HG03095 (cell line): ENCODE data around the gene SLC7A14.

Experiments used
- ATAC-seq: cut with Tn5 transposase; IDR thresholded peaks from one replicate; pipeline ENCODE4 v1.9.1; 2021; ENCODE audit warnings: moderate library complexity; ENCODE audit not compliant: unreplicated experiment

The SLC7A14 gene

DNA sequence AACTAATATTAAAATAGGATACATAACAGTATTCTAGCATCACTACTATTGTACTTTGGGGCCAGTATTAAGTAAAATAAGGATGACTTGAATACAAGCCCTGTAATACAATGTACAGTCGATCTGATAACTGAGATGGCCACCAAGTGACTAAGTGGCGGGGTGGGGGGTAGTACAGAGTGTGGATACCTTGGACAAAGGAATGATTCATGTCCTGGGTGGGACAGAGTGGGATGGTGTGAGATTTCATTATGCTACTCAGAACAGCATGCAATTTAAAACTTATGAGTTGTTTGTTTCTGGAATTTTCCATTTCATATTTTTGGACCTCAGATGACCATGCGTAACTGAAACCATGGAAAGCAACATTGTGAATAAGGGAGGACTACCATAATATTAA, 46.0 kb downstream of the SLC7A14 start:
- no peak for ATAC-seq

DNA sequence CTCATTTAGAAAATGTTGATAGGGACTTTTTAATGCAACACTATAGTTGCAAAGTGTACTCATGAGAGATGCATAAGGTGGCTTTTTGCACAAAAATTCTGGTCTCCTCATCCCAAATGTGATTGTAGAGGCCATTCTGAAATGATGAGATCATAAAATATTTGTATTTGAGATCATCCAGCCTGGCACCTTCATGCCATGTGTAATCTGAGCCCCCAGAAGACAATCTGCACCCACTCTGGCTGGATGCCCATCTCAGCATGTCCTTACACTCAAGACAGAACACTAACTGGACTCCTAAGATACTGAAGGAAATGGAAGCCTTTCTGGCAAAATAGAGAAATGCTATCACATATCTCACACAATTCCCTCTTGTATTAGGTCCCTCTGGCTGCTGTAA, 49.2 kb downstream of the SLC7A14 start:
- ATAC-seq = no peak

DNA sequence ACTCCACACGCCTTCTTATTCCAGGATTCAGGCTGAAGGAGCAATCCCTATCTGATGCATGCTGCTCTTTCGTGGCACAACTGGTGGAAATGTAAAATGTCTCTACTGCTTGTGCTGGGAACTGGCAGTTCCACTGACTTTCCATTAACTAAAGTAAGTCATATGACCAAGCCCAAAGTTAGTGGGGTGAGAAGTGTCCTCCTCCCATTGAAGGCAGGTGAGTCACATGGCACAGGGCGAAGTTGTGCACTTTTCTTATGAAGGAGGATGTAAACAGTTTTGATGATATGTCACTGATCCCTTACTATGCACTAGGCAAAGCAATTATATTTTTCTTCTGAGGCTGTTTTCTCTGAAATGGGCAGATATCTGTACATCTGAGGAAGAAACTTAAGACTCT, 51.6 kb downstream of the SLC7A14 start:
- ATAC-seq = no peak

DNA sequence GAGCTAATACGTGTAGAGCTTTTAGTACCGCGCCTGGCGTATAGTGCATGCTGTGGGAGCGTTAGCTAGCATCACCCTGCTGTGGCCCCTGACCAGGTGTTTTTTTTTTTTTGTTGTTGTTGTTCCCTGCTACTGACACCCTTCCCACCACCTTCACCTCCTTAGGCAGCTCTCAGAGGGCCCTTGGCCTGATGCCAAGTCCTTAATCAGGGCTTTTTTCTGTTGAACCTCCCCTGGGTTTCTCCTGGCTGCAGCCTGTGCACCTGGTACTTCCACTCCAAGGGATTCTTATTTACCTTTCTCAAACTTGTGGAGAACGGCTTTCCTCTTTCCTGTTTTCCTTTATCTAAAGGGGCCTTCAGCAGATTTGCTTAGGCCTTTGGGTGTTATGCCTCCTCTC, 53.3 kb downstream of the SLC7A14 start:
- no peak for ATAC-seq

DNA sequence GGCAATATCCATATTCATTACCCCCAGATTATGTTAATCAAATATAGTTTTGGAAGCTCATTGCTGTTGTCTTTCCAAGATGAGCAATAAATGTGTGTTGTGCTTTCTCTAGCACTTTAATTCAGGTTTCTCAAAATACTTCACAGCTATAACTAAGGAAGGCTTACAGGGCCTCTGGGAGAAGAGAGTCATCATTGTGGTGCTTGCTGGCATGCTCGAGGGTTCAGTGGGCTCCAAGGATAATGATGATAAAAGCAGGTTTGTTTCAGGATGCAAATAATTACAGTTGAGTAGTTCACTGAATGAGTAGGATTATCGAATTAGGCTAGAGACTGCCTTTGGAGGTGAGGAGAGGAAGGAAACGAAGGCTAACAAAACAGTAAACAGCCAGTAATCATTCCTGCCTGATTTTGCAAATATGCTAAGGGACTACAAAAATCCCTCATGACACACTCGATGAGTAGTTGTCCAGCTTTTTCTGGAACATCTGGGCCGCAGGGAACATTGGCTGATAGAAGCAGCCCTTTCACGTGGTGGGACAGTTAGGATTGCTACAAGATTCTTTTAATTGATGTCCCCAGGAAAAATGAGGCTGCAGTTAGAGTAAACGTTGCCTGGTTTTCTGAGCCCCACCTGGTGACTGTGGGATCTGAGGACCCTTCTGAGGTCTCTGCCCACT, 54.1 kb downstream of the SLC7A14 start:
- ATAC-seq = no peak

DNA sequence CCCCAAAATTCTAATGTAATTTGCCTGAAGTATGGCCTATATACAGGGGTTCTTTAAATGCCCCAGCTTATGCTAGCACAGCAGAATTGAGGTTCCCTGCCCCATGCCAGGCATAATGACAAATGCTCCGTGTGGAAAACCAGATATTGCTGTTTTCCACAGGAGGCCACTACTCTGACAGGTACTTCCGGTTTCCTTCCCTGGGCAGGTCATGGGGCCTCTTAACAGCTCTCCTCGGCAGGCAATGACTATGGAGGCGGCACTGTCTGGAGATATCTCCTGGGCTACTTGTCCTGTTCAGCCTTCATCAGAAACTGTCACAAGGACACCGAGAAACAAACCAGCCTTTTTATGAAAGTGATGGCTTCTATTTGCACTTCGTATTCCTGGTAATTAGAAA, 54.8 kb downstream of the SLC7A14 start:
- ATAC-seq = no peak

DNA sequence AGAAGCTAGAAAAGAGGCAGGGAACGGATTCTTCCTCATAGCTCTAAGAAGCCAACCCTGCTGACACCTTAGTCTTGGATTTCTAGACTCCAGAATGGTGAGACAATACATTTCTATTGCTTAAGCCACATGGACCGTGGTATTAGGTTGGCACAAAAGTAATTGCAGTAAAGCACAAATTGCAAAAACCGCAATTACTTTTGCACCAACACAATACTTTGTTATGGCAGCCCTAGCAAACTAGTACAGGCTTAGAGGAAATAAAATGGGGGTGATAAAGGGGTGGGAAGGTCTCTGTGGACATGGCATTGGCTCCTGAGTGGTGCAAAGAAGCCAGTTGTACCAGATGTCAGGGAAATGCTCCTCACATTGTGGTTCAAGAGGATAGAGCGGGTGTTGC, 56.0 kb downstream of the SLC7A14 start:
- ATAC-seq = no peak

DNA sequence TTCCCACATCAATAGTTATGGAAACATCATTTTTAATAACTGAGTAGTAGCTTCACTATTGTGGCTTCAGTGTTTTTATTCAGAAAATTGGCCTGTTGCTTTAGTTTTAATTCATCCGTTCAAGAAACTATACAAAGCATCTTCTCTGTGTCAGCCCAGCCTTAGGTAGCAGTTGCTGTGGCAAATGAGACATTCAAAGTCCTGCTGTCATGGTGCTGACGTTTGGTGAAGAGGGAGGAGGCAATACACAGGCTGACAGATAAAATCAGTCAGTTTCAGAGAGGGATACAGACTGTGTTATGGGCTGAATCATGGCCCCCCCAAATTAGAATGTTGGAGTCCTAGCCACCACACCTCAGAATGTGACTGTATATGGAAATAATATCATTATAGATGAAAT, 56.5 kb downstream of the SLC7A14 start:
- no peak for ATAC-seq

DNA sequence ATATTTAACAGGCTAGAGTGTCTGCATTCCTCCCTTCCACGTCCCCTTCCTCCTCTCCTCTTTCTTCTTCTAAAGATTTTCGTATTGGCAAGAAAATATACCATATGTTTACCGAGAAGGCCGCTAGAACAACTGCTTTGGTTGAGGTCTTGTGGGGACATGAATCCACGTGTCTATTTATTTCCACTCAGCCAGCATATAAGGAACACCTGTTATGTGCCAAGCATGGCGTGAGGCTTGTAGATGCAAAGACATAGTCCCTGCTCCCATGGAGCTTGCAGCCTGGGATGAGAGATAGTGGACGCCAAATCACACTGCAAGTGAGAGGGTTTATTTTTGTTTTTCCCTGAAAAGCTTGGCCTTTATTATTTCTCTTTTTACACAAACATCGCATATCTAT, 57.1 kb downstream of the SLC7A14 start:
- no peak for ATAC-seq

DNA sequence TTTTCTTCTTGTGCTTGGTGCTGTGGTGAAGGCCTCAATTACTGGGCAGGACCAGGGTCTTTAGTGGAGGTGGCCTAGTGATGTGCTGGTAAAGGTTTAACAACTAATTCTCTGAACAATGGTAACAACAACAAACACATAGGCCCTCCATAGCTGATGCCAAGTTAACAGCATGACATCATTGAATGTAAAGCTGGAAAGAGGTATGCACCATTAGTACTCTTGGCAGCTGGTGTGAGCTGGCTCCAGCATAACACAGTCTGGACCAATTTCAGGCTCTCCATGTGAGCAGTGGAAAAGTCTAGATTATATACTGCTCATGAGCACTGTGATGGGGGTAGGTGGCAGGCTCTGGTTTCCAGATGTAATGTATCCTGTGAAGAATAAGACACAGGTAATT, 61.8 kb downstream of the SLC7A14 start:
- no peak for ATAC-seq

DNA sequence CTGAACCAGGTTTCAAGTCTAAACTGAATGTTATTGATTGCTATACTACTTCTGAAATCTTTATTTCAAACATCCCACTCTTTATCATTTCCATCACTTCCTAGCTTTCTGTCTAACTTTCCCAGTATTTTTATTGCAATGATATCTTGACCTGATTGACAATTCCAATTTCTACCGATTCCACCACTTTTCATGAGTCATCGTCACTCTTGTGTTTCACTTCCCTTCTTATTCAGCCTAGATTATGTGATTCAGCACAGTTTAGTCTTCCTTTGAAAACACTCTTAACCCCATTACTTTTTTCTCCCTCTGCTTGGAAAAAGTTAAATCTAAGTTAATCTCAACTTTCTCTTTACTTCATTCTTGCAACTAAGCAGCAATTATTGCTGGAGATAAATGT, 62.6 kb downstream of the SLC7A14 start:
- ATAC-seq = no peak

DNA sequence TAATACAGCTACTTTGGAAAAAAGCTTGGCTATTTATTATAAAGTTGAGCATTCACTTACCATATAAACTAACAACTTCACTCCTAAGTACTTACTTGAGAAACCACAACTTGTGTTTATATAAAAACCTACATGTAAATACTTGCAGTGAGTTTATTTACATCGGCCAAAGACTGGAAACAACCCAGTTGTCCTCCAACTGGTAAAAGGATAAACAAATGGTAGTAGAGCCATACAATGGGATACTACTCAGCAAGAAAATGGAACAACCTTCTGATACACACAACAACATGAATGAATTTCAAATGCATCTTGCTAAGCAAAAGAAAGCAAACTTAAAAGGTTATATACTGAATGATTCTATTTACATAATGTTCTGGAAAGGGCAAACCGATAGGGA, 63.7 kb downstream of the SLC7A14 start:
- no peak for ATAC-seq

DNA sequence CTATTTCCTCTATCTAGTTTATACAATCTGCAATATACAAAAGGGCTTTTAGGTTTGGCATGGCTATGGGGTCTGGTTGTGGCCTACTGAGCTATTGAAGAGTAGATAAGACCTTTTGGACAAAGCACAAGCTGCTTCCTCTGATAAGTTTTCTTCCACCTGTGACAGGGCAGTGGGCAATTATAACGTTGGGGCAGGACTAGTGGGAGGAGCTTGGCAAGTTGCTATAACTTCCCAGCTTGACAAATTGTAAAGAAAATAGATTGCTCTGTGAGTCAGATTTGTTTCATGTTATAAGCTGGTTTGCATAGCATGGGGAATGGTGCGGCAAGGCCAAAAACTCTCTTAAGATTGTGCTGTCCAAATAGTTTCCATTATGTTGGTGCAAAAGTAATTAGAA, 64.9 kb downstream of the SLC7A14 start:
- ATAC-seq = no peak

DNA sequence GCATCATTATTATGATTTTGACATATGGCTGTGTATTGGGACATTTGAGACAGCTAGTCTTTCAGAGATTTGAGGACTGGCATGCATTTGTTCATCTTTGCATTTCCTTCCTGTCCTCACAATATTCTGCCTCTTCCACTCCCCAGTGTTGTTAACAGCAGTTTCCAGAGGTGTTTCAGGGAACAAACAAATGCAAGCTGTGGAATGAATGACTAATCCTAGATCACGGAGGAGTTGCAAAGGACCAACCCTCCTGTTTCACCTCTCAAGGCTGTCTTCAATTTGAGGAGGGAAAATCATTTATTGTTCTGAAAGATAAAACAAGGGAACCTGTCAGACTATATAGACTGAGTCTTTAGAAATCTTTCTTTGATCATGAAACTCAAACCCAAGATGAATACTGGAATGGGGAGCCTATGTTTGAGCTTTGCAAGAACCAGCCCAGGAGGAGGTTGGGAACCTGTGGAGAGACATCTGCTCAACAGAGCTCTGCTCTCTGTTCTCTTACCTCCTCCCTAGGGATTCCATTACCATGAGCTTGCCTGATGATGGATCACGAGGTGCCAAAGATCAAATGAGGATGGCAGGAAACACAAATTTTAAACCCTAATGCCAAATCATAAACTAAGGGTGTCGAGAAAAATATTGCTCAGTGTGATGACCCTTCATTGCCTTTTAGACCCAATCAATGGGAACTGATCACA, 68.5 kb downstream of the SLC7A14 start:
- ATAC-seq = no peak

DNA sequence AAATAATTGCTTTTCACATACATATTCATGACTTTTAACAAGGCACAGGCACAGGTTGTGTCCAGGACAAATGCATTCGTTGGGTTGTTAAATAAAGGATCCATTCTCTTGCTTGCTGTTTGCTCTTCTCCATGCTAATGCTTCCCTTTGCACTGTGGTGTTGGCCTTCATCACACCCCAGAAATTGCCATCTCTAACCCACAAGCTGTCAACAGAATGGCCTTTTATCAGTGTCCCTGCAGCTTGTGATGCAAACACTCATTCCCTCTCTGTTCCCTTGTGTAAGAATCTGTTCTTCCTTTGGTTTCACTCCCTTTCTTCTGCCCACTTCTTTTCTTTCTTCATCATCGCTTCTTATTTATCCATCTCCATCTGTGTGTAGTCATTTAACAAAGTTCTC, 72.2 kb downstream of the SLC7A14 start:
- no peak for ATAC-seq

DNA sequence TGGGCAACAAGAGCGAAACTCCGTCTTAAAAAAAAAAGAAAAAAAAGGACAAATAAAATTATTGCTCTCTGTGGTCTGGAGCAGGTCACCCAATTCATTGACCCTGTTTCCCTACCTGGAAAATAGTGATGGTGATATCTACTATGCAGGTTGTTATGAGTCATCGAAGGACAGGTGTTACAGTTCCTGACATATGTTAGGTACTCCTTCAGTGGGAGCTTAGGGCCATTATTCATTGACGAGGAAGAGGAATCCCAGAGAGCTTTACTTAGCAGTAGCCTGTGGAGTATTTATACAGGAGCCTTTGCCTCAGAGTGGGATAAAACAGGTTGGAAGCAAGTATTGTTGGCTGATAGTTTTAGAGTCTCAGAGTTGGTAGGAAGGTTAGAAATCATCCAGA, 74.5 kb downstream of the SLC7A14 start:
- ATAC-seq = no peak

DNA sequence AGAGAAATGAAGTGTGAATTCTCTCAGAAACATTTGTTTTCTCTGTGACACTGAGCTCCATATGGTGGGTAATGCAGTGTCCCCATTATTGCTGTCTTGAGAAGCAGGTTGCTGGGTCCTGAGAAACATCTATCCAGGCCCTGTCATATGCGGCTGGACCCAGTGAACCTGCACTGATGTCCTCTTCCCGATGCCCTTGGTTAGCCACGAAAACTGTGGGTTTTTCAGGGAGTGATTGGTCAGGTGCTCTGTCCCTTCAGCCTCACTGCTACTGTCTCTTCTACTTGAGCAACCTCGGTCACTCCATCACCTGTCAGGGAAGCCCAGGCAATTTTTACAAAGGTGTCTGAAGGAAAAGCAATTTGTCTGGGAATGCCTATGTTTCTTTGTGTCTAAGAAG, 77.0 kb downstream of the SLC7A14 start:
- ATAC-seq = no peak

DNA sequence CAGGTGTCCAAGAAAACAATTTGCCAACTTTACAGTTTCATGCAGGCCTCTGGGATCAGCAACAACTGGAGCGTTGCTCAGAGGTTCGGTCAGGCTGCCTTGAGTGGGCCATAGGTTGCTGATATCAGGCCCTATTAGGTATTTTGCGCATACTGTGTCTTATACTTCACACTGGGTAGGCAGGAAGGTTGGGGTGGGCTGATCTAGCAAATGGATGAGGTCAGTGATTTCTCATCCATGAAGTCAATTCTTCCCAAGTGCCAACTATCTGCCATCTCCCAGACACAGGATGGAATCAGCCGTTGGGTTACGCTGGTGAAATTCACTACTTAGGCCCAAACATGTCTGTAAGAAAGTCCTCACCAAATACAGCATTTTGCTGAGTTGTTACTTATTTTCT, 77.6 kb downstream of the SLC7A14 start:
- no peak for ATAC-seq

DNA sequence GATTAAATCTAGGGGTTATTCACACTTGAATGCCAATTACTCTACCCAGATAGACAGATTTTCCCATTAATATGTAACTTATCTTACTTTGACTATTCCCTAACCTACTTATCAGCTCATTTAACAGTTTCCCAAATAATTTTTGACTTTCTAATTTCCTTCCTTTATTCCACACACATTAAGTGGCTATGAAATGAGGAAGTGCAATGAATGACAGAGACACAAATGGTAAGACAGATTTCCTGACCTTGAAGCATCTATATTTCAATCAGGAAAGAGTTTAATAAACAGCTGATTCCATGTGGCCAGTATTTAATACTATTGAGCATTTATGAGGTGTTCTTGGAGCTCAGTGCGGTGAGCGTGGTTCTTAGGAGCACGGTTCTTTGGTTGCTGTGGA, 78.8 kb downstream of the SLC7A14 start:
- no peak for ATAC-seq

DNA sequence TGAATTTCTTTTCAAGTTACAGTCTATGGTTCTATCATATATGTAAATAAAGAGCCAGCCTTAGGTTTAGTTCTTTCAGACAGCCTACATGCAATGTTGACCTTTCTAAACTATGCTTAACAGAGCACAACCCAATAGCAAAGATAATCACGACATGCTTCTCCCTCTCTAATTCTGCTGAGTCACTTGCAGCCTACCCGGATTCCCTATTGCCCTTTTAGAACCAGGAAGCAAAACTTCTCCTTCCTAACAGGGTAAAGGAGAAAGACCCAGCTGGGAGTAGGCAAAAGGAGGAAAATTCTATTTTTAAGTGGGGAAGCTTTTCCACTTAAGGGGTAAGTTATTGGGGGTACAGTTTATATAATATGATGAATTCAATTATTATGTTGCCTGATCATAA, 79.3 kb downstream of the SLC7A14 start:
- no peak for ATAC-seq

DNA sequence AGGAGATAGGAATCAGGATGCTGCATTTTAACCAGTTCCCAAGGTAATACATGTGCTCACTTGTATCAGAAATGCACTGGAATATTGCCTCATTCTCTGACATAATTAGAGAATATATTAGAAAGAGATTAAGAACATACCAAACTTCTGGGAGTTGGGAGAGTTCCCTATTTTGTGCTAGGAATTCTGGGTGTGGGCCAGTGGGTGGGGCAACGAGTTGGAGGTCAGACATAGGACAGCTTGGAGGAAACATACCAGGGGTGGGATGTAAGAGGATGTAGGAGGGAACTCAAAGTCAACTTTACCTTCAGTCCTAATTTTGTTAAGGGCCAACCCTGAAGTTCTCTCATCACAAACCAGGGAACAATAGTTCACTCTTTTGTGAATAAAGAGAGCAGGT, 83.6 kb downstream of the SLC7A14 start:
- no peak for ATAC-seq

DNA sequence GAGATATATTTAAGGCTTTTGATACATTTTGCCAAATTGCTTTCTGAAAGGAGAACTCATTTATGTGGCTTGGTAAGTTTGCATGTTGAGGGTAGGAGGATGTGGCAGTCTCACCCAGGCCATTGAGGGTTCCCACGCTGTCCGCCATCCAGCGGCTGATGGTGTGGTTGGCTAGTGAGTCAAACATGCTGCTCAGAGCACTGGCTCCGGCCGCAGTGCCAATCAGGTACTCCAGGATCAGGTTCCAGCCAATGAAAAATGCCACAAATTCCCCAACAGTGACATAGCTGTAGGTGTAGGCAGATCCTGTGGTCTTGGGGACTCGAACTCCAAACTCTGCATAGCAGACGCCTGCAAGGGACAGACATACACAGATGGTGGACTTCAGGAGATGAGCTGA, 84.9 kb downstream of the SLC7A14 start:
- ATAC-seq = no peak

DNA sequence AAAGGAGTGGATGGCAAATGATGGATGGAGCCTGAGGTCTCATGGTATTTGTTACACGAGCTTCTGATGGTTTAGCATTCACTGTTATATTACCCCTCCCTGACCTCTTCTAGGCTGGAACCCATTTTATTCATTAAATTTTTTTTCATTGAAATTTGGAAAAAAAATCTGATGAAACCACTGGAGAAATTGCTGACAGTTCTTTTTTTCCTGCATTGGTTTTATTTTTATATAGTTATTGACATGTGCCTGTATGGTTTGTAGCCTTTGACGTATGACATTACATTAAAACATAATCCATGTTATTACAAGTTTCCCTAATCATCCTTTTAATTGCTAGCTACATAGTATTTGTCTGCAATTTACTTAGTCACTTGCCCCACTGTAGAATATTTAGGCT, 85.4 kb downstream of the SLC7A14 start:
- no peak for ATAC-seq
